Right atrium auricular region (tissue), 2 donors: ENCODE data around the gene MRTO4. TPM values are rescaled to one million over a fixed set of nuclear protein-coding genes. Genes with fewer than 3 reads are reported as not detected.
A peak's percentile ranks its signal among the peaks of the same experiment; 100 is the strongest.
"Not testable (repeated sequence)": the region's sequence is repeated elsewhere in the genome, so short reads cannot be mapped to it uniquely, and the experiment has no call there.

Experiments used
- DNase-seq: peaks from one replicate; pipeline ENCODE4 v3.0.0-alpha.2; 2019; ENCODE audit warnings: low spot score
- H3K27ac ChIP-seq, 2 donors: fragments of 200-600 bp; sonication (generic); 1 replicate in 1 of 2; 2 replicates in 1 of 2; pipeline ENCODE4 v1.5.1; 2016 to 2019
- H3K27me3 ChIP-seq, 2 donors: fragments of 200-600 bp; sonication (generic); one replicate each; pipeline versions ENCODE4 v1.5.1 to v1.6.0; 2017 to 2019
- H3K36me3 ChIP-seq: fragments of 200-600 bp; sonication (generic); one replicate; pipeline ENCODE4 v1.5.1; 2016
- H3K4me1 ChIP-seq, 2 donors: fragments of 200-600 bp; sonication (generic); one replicate each; pipeline versions ENCODE4 v1.5.1 to v1.6.0; 2017 to 2019
- H3K4me3 ChIP-seq, 2 donors: fragments of 200-600 bp; sonication (generic); 1 replicate in 1 of 2; 2 replicates in 1 of 2; pipeline ENCODE4 v1.5.1; 2017 to 2019; ENCODE audit warnings: mild to moderate bottlenecking in 1 of 2, moderate library complexity in 1 of 2
- H3K9me3 ChIP-seq, 2 donors: fragments of 200-600 bp; sonication (generic); one replicate each; pipeline ENCODE4 v1.5.1; 2019
- CTCF ChIP-seq, 2 donors: fragments of 200-600 bp; sonication (generic); IDR thresholded peaks; one replicate each; pipeline ENCODE4 v1.5.1; 2019; ENCODE audit warnings: antibody characterized with exemption in 2 of 2
- total RNA-seq, 2 donors: library from RNA; depleted of rRNA; stranded (reverse); fragments of >200 nt; gene quantifications; one replicate each; pipeline ENCODE4 v1.1.0, GENCODE V29; 2016

The MRTO4 gene
- total RNA-seq, 2 donors from 2014 or later, result 8.6 to 16.1 TPM

- H3K27ac ChIP-seq, result peak overlapping the region; percentile 92 to 96
- DNase-seq, result peak; percentile 13
- TF ChIP-seq CTCF (IDR thresholded peaks at IDR 0.05), result no peak
- H3K4me1 ChIP-seq, result peaks cover 0 to 50% of the 10 kb centered on the region in 2 donors
- H3K36me3 ChIP-seq, result peaks cover 11% of the 10 kb centered on the region
- H3K27me3 ChIP-seq, result no peaks in the 10 kb centered on the region
- H3K9me3 ChIP-seq, result no peaks in the 10 kb centered on the region
- peak overlapping the region; percentile 81 to 95 for H3K4me3 ChIP-seq
Observed at GRCh38 chr1:19210772-19211549, 40.6 kb upstream of the MRTO4 start.

- Histone ChIP-seq H3K4me1 (peaks cover 0 to 42% of the 10 kb centered on the region in 2 donors), H3K36me3 (peaks cover 19% of the 10 kb centered on the region), H3K4me3 (no peak overlapping the region), H3K27me3 (no peaks in the 10 kb centered on the region), H3K9me3 (no peaks in the 10 kb centered on the region), H3K27ac (no peak overlapping the region)
- no peak for DNase-seq
- TF ChIP-seq CTCF (IDR thresholded peaks at IDR 0.05), result no peak
Observed at GRCh38 chr1:19212167-19212566, 39.4 kb upstream of the MRTO4 start.

- Histone ChIP-seq H3K36me3 (peaks cover 31% of the 10 kb centered on the region), H3K4me3 (no peak overlapping the region), H3K27ac (no peak overlapping the region), H3K9me3 (no peaks in the 10 kb centered on the region), H3K27me3 (no peaks in the 10 kb centered on the region), H3K4me1 (peaks cover 0 to 28% of the 10 kb centered on the region in 2 donors)
- TF ChIP-seq CTCF (IDR thresholded peaks at IDR 0.05), result no peak
- no peak for DNase-seq
Observed at GRCh38 chr1:19213580-19213979, 38.0 kb upstream of the MRTO4 start.

GRCh38 chr1:19216585-19216984, 35.0 kb upstream of the MRTO4 start:
- Histone ChIP-seq H3K36me3 (peaks cover 61% of the 10 kb centered on the region), H3K4me1 (peaks cover 0 to 11% of the 10 kb centered on the region in 2 donors)
- not testable (repeated sequence) for H3K27ac ChIP-seq

GRCh38 chr1:19219451-19219850, 32.2 kb upstream of the MRTO4 start:
- no peak overlapping the region for H3K27ac ChIP-seq
- H3K27me3 ChIP-seq, result no peaks in the 10 kb centered on the region
- H3K4me1 ChIP-seq, result no peaks in the 10 kb centered on the region
- no peaks in the 10 kb centered on the region for H3K9me3 ChIP-seq
- TF ChIP-seq CTCF (IDR thresholded peaks at IDR 0.05), result no peak
- no peak overlapping the region for H3K4me3 ChIP-seq
- no peak for DNase-seq
- peaks cover 76% of the 10 kb centered on the region for H3K36me3 ChIP-seq

More at GRCh38 chr1:19216585-19216984, 35.0 kb upstream of the MRTO4 start:
- H3K4me3 ChIP-seq, H3K9me3 ChIP-seq, DNase-seq, H3K27me3 ChIP-seq: not testable (repeated sequence)

DNA sequence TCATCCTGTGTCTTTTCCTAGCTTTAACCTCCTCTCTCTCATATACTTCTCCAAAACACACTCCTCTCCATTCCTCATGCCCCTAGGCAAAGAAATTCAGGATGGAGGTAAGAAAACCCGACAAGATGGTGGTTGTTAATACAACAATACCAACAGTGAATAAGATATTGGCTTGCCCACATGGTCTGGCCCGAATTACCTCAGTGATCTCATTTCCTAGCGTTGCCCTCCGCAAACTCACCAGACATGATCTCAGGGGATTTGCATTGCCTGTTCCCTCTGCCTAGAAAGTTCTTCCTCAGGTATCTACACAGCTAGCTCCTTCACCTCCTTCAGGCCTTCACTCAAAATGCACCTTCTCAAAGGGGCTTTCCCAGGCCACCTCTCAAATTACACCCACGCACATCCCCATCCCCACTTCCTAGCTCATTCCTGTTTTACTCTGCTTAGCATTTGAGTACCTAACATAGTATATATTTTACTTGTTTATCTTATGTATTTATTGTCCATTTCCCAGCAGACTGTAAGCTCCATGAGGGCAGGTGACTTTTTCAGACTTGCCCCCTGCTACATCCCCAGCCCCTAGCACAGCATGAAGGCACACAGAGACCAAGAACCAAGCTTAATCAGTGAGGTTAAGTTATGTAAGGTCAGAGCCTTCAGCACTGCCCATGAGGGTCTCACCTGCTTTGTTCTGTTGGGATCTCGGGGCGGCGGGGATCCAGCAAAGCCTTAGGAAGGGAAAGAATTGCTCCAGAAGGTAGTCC, 31.3 kb upstream of the MRTO4 start:
- Histone ChIP-seq H3K4me3 (no peak overlapping the region), H3K27ac (peak overlapping the region in 1 of 2 donors; percentile 18), H3K4me1 (no peaks in the 10 kb centered on the region), H3K27me3 (no peaks in the 10 kb centered on the region), H3K36me3 (peaks cover 82% of the 10 kb centered on the region), H3K9me3 (no peaks in the 10 kb centered on the region)
- no peak for TF ChIP-seq CTCF (IDR thresholded peaks at IDR 0.05)
- DNase-seq, result no peak
